ENCODE data around the gene GPX4. TPM values are rescaled to one million over a fixed set of nuclear protein-coding genes. Genes with fewer than 3 reads are reported as not detected.

The GPX4 gene
- total and polyA plus RNA-seq, 9 of the 15 experiments (the other 6 are each of a cell fraction or from before 2014, with no cell fraction given), result 61.4 to 661 (median 349) TPM

DNA sequence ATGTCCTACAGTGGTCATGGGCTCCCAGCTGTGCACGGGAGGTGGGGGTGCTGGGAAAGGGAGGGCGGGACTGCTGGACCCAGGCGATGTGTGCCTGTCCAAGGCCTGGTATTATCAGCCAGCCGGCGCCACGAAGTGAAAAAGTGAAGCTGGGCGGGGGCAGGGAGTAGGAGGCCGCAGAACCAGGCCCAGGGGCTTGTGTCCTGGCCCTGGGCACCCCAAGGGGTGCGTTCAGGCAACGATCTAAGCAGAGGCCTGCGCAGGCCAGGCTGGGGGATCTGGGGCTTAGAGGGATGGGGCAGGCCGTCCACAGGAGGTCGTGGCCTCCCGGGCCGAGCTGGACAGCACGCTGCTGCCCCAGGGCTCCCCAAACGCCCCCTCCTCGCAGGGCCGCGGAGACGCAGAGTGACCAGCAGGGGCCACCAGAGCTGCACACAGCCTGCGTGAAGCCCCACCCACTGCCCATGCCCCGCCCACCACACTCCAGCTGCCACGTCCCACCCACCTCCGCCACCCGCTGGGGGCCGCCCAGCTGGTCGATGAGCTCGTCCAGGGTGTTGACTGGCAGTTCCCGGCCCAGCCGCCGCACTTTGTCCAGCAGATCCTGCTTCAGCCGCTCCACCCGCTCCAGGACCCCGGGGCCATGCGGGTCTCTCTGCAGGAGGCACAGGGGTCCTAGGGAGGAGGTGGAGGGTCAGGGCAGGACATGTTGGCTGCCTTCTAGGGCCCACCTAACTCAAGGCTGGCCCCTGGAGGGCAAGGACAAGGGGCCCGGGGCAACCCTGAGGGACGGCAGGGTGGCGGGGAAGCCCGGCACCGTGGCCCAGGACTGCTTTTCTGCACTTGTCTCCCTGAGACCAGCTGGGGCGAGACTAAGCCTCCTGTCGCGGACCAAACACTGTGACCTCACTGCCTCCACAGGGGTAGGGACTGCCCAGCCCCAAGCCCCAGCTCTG, 9.5 kb downstream of the GPX4 start (continued):
- TF ChIP-seq MYC (IDR thresholded peaks at IDR 0.05; ENCODE audit: low read depth, low read length) (no peak), MYC (CRISPR knock-in tag; IDR thresholded peaks at IDR 0.05; ENCODE audit: borderline replicate concordance, low read depth) (no peak; the same call in 1 of the 2 replicates), POLR2AphosphoS2 (IDR thresholded peaks at IDR 0.05; ENCODE audit: low read length) (no peak; the same call in 1 of the 2 replicates), ETV6 (IDR thresholded peaks at IDR 0.05; ENCODE audit: borderline replicate concordance in 1 of 2, low read depth in 2 of 2, low read length in 1 of 2) (no peak), ETV6 (CRISPR knock-in tag; IDR thresholded peaks at IDR 0.05; ENCODE audit: borderline replicate concordance) (0 out of 2 replicates have a peak, but pooled peaks have one; percentile 28), REST (IDR thresholded peaks at IDR 0.05; ENCODE audit: borderline replicate concordance) (peak; percentile 84), REST (CRISPR knock-in tag; IDR thresholded peaks at IDR 0.05; ENCODE audit: low read depth) (no peak), RB1 (IDR thresholded peaks at IDR 0.05; ENCODE audit: low read depth) (peak; percentile 72), PURB (CRISPR knock-in tag; IDR thresholded peaks at IDR 0.05; ENCODE audit: low read depth) (no peak), FOXJ3 (CRISPR knock-in tag; IDR thresholded peaks at IDR 0.05) (no peak), DACH1 (IDR thresholded peaks at IDR 0.05; ENCODE audit: partially characterized antibody) (peak; percentile 97), KLF13 (tag; IDR thresholded peaks at IDR 0.05; ENCODE audit: borderline replicate concordance, low read depth) (peak; percentile 79; the same call in 1 of the 2 replicates), CREM (IDR thresholded peaks at IDR 0.05; ENCODE audit: low read depth) (peak; percentile 79), EZH2 (IDR thresholded peaks at IDR 0.05; ENCODE audit: borderline replicate concordance, low read depth, low read length) (no peak)
- TF ChIP-seq, protein P1, sequence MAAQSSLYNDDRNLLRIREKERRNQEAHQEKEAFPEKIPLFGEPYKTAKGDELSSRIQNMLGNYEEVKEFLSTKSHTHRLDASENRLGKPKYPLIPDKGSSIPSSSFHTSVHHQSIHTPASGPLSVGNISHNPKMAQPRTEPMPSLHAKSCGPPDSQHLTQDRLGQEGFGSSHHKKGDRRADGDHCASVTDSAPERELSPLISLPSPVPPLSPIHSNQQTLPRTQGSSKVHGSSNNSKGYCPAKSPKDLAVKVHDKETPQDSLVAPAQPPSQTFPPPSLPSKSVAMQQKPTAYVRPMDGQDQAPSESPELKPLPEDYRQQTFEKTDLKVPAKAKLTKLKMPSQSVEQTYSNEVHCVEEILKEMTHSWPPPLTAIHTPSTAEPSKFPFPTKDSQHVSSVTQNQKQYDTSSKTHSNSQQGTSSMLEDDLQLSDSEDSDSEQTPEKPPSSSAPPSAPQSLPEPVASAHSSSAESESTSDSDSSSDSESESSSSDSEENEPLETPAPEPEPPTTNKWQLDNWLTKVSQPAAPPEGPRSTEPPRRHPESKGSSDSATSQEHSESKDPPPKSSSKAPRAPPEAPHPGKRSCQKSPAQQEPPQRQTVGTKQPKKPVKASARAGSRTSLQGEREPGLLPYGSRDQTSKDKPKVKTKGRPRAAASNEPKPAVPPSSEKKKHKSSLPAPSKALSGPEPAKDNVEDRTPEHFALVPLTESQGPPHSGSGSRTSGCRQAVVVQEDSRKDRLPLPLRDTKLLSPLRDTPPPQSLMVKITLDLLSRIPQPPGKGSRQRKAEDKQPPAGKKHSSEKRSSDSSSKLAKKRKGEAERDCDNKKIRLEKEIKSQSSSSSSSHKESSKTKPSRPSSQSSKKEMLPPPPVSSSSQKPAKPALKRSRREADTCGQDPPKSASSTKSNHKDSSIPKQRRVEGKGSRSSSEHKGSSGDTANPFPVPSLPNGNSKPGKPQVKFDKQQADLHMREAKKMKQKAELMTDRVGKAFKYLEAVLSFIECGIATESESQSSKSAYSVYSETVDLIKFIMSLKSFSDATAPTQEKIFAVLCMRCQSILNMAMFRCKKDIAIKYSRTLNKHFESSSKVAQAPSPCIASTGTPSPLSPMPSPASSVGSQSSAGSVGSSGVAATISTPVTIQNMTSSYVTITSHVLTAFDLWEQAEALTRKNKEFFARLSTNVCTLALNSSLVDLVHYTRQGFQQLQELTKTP (IDR thresholded peaks at IDR 0.05; ENCODE audit: low read depth in 1 of 2, partially characterized antibody in 2 of 2), result no peak
